B cell (primary cell): Measurements from ENCODE around the gene IZUMO1. TPM values are rescaled to one million over a fixed set of nuclear protein-coding genes. Genes with fewer than 3 reads are reported as not detected.

ENCODE experiments used
- ATAC-seq: fragments of 200-7000 bp; cut with Tn5 transposase; one replicate; pipeline ENCODE4 v1.10.0; 2021; ENCODE audit warnings: low read depth, mild to moderate bottlenecking, moderate number of reproducible peaks, moderate library complexity
- CTCF ChIA-PET: fragments of 350-600 bp; sonication (Branson Sonifier 250); formaldehyde crosslinking; loops from one replicate; lab custom pipeline; 2021; ENCODE audit warnings: antibody characterized with exemption, inconsistent platforms; lab: Charles Lee
- POLR2A ChIA-PET: fragments of 350-600 bp; sonication (Branson Sonifier 250); formaldehyde crosslinking; loops from one replicate; lab custom pipeline; 2021; ENCODE audit warnings: antibody characterized with exemption; lab: Charles Lee
- DNase-seq: peaks from one replicate; pipeline ENCODE4 v3.0.0; 2013
- H2AFZ ChIP-seq: 2 replicates; pipeline ENCODE4 v1.6.1; 2012; ENCODE audit warnings: mild to moderate bottlenecking, low read depth, low read length; ENCODE audit not compliant: insufficient read depth, poor library complexity, severe bottlenecking
- H3K27ac ChIP-seq, 2 donors: 1 replicate in 1 of 2; 2 replicates in 1 of 2; pipeline ENCODE4 v1.5.1; 2012 to 2013; ENCODE audit warnings: low read length in 2 of 2, mild to moderate bottlenecking in 2 of 2, moderate library complexity in 1 of 2
- H3K27me3 ChIP-seq, 4 experiments: fragments of 200-600 bp in 1 of 4; sonication (generic) in 1 of 4; replicated peaks in 1 of 4; 1 replicate in 2 of 4; 2 replicates in 2 of 4; pipeline versions ENCODE4 v1.6.1 to v1.7.0; 2013 to 2016; ENCODE audit warnings: low read length in 3 of 4, mild to moderate bottlenecking in 2 of 4, mixed read lengths in 1 of 4, moderate library complexity in 1 of 4; ENCODE audit not compliant: insufficient read depth in 4 of 4, control insufficient read depth in 3 of 4; ENCODE audit errors: control extremely low read depth in 1 of 4
- H3K36me3 ChIP-seq, 2 experiments: replicated peaks in 1 of 2; 1 replicate in 1 of 2; 2 replicates in 1 of 2; pipeline versions ENCODE4 v1.6.1 to v1.7.1; 2013; ENCODE audit warnings: low read length in 1 of 2; ENCODE audit not compliant: insufficient read depth in 2 of 2, control insufficient read depth in 1 of 2; ENCODE audit errors: control extremely low read depth in 1 of 2, extremely low read depth in 1 of 2
- H3K4me1 ChIP-seq, 2 donors: fragments of 200-600 bp in 1 of 2; sonication (generic) in 1 of 2; 1 replicate in 1 of 2; 2 replicates in 1 of 2; pipeline versions ENCODE4 v1.5.1 to v1.6.1; 2013 to 2017; ENCODE audit warnings: low read length in 2 of 2; ENCODE audit not compliant: control insufficient read depth in 2 of 2, insufficient read depth in 2 of 2
- H3K4me2 ChIP-seq: replicated peaks from 2 replicates; pipeline ENCODE3; 2012; ENCODE audit warnings: mild to moderate bottlenecking, low read depth, low read length; ENCODE audit not compliant: poor library complexity, severe bottlenecking
- H3K4me3 ChIP-seq, 5 experiments: fragments of 200-600 bp in 1 of 5; sonication (generic) in 1 of 5; 1 replicate in 3 of 5; 2 replicates in 2 of 5; pipeline versions ENCODE4 v1.5.1 to v1.7.0; 2011 to 2016; ENCODE audit warnings: low read length in 4 of 5, mild to moderate bottlenecking in 4 of 5, low read depth in 2 of 5, control low read depth in 1 of 5, moderate library complexity in 1 of 5; ENCODE audit not compliant: insufficient read depth in 1 of 5; ENCODE audit errors: control extremely low read depth in 1 of 5, extremely low read depth in 1 of 5
- H3K79me2 ChIP-seq: fragments of 200-600 bp; sonication (generic); one replicate; pipeline ENCODE4 v1.6.0; 2016; ENCODE audit warnings: low read length; ENCODE audit not compliant: control insufficient read depth, insufficient read depth
- H3K9ac ChIP-seq: fragments of 200-600 bp; sonication (generic); 2 replicates; pipeline ENCODE4 v1.6.1; 2017; ENCODE audit warnings: mild to moderate bottlenecking, low read length, moderate library complexity
- H3K9me3 ChIP-seq, 3 donors: one replicate each; pipeline versions ENCODE4 v1.6.1 to v1.7.1; 2013; ENCODE audit warnings: low read length in 2 of 3; ENCODE audit not compliant: control insufficient read depth in 2 of 3, insufficient read depth in 1 of 3; ENCODE audit errors: control extremely low read depth in 1 of 3
- H4K20me1 ChIP-seq: 2 replicates; pipeline ENCODE4 v1.6.0; 2012; ENCODE audit warnings: mild to moderate bottlenecking, low read length; ENCODE audit not compliant: insufficient read depth, control insufficient read depth, poor library complexity, severe bottlenecking
- H3K27ac Mint-ChIP-seq: one replicate; pipeline ENCODE4 v1.8.0; 2021; ENCODE audit warnings: mixed read lengths
- H3K27me3 Mint-ChIP-seq: one replicate; pipeline ENCODE4 v1.8.0; 2021; ENCODE audit warnings: mixed read lengths
- H3K4me1 Mint-ChIP-seq: one replicate; pipeline ENCODE4 v1.8.0; 2021; ENCODE audit warnings: mixed read lengths
- H3K4me3 Mint-ChIP-seq: one replicate; pipeline ENCODE4 v1.8.0; 2021; ENCODE audit warnings: mixed read lengths
- H3K9me3 Mint-ChIP-seq: one replicate; pipeline ENCODE4 v1.8.0; 2022; ENCODE audit warnings: mixed read lengths; ENCODE audit not compliant: insufficient read depth
- EZH2 ChIP-seq: IDR thresholded peaks from 2 replicates; pipeline ENCODE4 v1.6.1; 2012; ENCODE audit warnings: borderline replicate concordance, low read depth, mild to moderate bottlenecking, moderate library complexity, low read length; ENCODE audit not compliant: insufficient read depth, poor library complexity, severe bottlenecking
- WGBS: methylation state at CpG from one replicate; pipeline ENCODE4 v1.1.5; 2013; ENCODE audit warnings: missing lambda C conversion rate; ENCODE audit not compliant: insufficient coverage; 5-methylcytosine and 5-hydroxymethylcytosine counted together
- intact Hi-C: fragments of 100-400 bp; cut with micrococcal nuclease; formaldehyde crosslinking; loops from one replicate; pipeline ENCODE4 v1.10.0; 2022
- polyA plus RNA-seq: library from polyadenylated mRNA; depleted of rRNA; stranded (reverse); fragments of >200 nt; gene quantifications from 2 replicates; pipeline ENCODE4 v1.2.3, GENCODE V29; 2012
- total RNA-seq, 2 donors: library from RNA; stranded (reverse); fragments of 120-200 nt in 1 of 2; gene quantifications; 1 replicate in 1 of 2; 2 replicates in 1 of 2; pipeline versions ENCODE4 v1.2.3 to v1.2.4, GENCODE V29; 2013 to 2022
- TF ChIP-seq, protein P1 (sequence below): fragments of 200-600 bp; IDR thresholded peaks from one replicate; pipeline ENCODE4 v1.8.0; 2022; ENCODE audit warnings: antibody characterized with exemption, mild to moderate bottlenecking

Gene IZUMO1
- total and polyA plus RNA-seq, 2 donors (not counting 1 experiment from before 2014, with no cell fraction given) = not detected

GRCh38 chr19:48716562-48717291 is 30.0 kb downstream of the IZUMO1 start:
- WGBS = 77% methylated on average over 20 of the region's 24 CpGs
- Mint-ChIP-seq H3K9me3 (no peaks in the 10 kb centered on the region), H3K4me3 (no peak overlapping the region), H3K27me3 (no peaks in the 10 kb centered on the region), H3K4me1 (peaks cover 29% of the 10 kb centered on the region), H3K27ac (peak overlapping the region; percentile 17)
- Histone ChIP-seq H3K4me3 (no peak overlapping the region), H3K4me1 (peaks cover 18 to 35% of the 10 kb centered on the region in 2 donors), H3K79me2 (peaks cover 5% of the 10 kb centered on the region), H3K27ac (no peak overlapping the region), H4K20me1 (no peaks in the 10 kb centered on the region), H3K36me3 (no peaks in the 10 kb centered on the region), H2AFZ (no peak overlapping the region), H3K4me2 (no peak overlapping the region), H3K9me3 (peaks cover 0 to 14% (median 0%) of the 10 kb centered on the region in 3 donors), H3K9ac (no peak overlapping the region), H3K27me3 (no peaks in the 10 kb centered on the region)
- ATAC-seq (no peak), DNase-seq (no peak)
- ChIA-PET CTCF (interaction anchor here (1.6 kb wide), 1 partner anchor 9 kb away, joined by 3 read pairs; no protein-coding TSS in a partner anchor), POLR2A (no interaction called here)
- TF ChIP-seq, protein P1, sequence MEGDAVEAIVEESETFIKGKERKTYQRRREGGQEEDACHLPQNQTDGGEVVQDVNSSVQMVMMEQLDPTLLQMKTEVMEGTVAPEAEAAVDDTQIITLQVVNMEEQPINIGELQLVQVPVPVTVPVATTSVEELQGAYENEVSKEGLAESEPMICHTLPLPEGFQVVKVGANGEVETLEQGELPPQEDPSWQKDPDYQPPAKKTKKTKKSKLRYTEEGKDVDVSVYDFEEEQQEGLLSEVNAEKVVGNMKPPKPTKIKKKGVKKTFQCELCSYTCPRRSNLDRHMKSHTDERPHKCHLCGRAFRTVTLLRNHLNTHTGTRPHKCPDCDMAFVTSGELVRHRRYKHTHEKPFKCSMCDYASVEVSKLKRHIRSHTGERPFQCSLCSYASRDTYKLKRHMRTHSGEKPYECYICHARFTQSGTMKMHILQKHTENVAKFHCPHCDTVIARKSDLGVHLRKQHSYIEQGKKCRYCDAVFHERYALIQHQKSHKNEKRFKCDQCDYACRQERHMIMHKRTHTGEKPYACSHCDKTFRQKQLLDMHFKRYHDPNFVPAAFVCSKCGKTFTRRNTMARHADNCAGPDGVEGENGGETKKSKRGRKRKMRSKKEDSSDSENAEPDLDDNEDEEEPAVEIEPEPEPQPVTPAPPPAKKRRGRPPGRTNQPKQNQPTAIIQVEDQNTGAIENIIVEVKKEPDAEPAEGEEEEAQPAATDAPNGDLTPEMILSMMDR = no peak
- no peak for TF ChIP-seq EZH2
- intact Hi-C loops = no loop called here

- Histone ChIP-seq H3K27me3 (no peaks in the 10 kb centered on the region), H3K9me3 (peaks cover 0 to 6% (median 0%) of the 10 kb centered on the region in 3 donors), H4K20me1 (no peaks in the 10 kb centered on the region), H3K4me2 (no peak overlapping the region), H2AFZ (no peak overlapping the region), H3K27ac (no peak overlapping the region), H3K4me3 (no peak overlapping the region), H3K79me2 (peaks cover 5% of the 10 kb centered on the region), H3K9ac (no peak overlapping the region), H3K4me1 (peaks cover 14 to 28% of the 10 kb centered on the region in 2 donors), H3K36me3 (no peaks in the 10 kb centered on the region)
- H3K27me3 Mint-ChIP-seq = no peaks in the 10 kb centered on the region
- H3K4me1 Mint-ChIP-seq = peaks cover 25% of the 10 kb centered on the region
- H3K27ac Mint-ChIP-seq = peak overlapping the region; percentile 23
- ChIA-PET POLR2A (no interaction called here), CTCF (interaction anchor here (1.5 to 1.6 kb wide), 2 partner anchors 10 to 18 kb away, joined by 3 read pairs; no protein-coding TSS in a partner anchor)
- TF ChIP-seq, protein P1 = no peak
- no peak for TF ChIP-seq EZH2
- DNase-seq (no peak), ATAC-seq (no peak)
- H3K4me3 Mint-ChIP-seq = peak overlapping the region; percentile 89
- no peaks in the 10 kb centered on the region for H3K9me3 Mint-ChIP-seq
- intact Hi-C loops = no loop called here
- WGBS = 90% methylated on average over 12 of the region's 19 CpGs
These were observed 31.0 kb downstream of the IZUMO1 start for GRCh38 chr19:48715681-48716171.
